HG03196 (cell line): ENCODE measurements around the gene NT5E.
"Not testable (repeated sequence)": the region's sequence is repeated elsewhere in the genome, so short reads cannot be mapped to it uniquely, and the experiment has no call there.

Experiments
- ATAC-seq: cut with Tn5 transposase; IDR thresholded peaks from one replicate; pipeline ENCODE4 v1.9.1; 2021; ENCODE audit not compliant: unreplicated experiment

Gene NT5E

GRCh38 chr6:85449818-85450759 lies at the start of gene NT5E:
NT5E (plus strand) TSS chr6:85450083; CDS start chr6:85450140, 57 bp downstream.
- peak; percentile 85 for ATAC-seq

- ATAC-seq, result no peak
Measured at GRCh38 chr6:85400331-85400730, 49.6 kb upstream of the NT5E start.

GRCh38 chr6:85401186-85402021 lies 48.5 kb upstream of the NT5E start:
- no peak for ATAC-seq

GRCh38 chr6:85402071-85402470 lies 47.8 kb upstream of the NT5E start:
- no peak for ATAC-seq

- no peak for ATAC-seq
Measured at GRCh38 chr6:85402922-85403321, 47.0 kb upstream of the NT5E start.

GRCh38 chr6:85403331-85404015 lies 46.4 kb upstream of the NT5E start:
- no peak for ATAC-seq

- ATAC-seq, result not testable (repeated sequence)
Measured at GRCh38 chr6:85404016-85404563, 45.8 kb upstream of the NT5E start.

GRCh38 chr6:85404564-85405174 lies 45.2 kb upstream of the NT5E start:
- ATAC-seq, result no peak

GRCh38 chr6:85405175-85405852 lies 44.6 kb upstream of the NT5E start:
- ATAC-seq, result peak; percentile 71

- no peak for ATAC-seq
Measured at GRCh38 chr6:85405853-85406198, 44.1 kb upstream of the NT5E start.

GRCh38 chr6:85406641-85407075 lies 43.2 kb upstream of the NT5E start:
- ATAC-seq, result no peak

- no peak for ATAC-seq
Measured at GRCh38 chr6:85408039-85408438, 41.8 kb upstream of the NT5E start.

GRCh38 chr6:85412911-85413430 lies 36.9 kb upstream of the NT5E start:
- no peak for ATAC-seq

GRCh38 chr6:85416049-85416448 lies 33.8 kb upstream of the NT5E start:
- no peak for ATAC-seq

- no peak for ATAC-seq
Measured at GRCh38 chr6:85416766-85417165, 33.1 kb upstream of the NT5E start.

- no peak for ATAC-seq
Measured at GRCh38 chr6:85417336-85417735, 32.5 kb upstream of the NT5E start.

- ATAC-seq, result no peak
Measured at GRCh38 chr6:85418059-85418458, 31.8 kb upstream of the NT5E start.

GRCh38 chr6:85419046-85419759 lies 30.7 kb upstream of the NT5E start:
- peak; percentile 71 for ATAC-seq

GRCh38 chr6:85420551-85420950 lies 29.3 kb upstream of the NT5E start:
- no peak for ATAC-seq
